H1 (cell line): ENCODE data around the gene DDX31. TPM values are rescaled to one million over a fixed set of nuclear protein-coding genes. Genes with fewer than 3 reads are reported as not detected.

Source experiments
- CTCF ChIA-PET: fragments of 300-600 bp; sonication (Branson Sonifier 250); formaldehyde crosslinking; loops from one replicate; lab custom pipeline; 2021; ENCODE audit not compliant: partially characterized antibody; lab: Charles Lee
- POLR2A ChIA-PET: fragments of 300-600 bp; sonication (Branson Sonifier 250); formaldehyde crosslinking; loops from one replicate; lab custom pipeline; 2021; ENCODE audit warnings: inconsistent platforms; ENCODE audit not compliant: partially characterized antibody; lab: Charles Lee
- DNase-seq, 2 experiments: peaks; one replicate each; pipeline versions ENCODE4 v3.0.0 to v3.0.0-alpha.2; 2010 to 2022; ENCODE audit warnings: low spot score in 2 of 2, low read depth in 1 of 2, mixed read lengths in 1 of 2
- FAIRE-seq: peaks from 2 replicates; lab custom pipeline; 2011; peaks lifted over from hg19 to GRCh38; lab: Jason Lieb, UNC
- H2AFZ ChIP-seq: 2 replicates; pipeline ENCODE4 v1.8.1; 2012; ENCODE audit warnings: low read length, inconsistent platforms
- H2AK5ac ChIP-seq: 2 replicates; pipeline ENCODE4 v1.6.1; 2013; ENCODE audit warnings: low read depth, low read length
- H2BK120ac ChIP-seq: replicated peaks from 2 replicates; pipeline ENCODE3; 2013; ENCODE audit warnings: low read depth, low read length, inconsistent platforms
- H2BK12ac ChIP-seq: 2 replicates; pipeline ENCODE4 v1.6.1; 2013; ENCODE audit warnings: low read depth, low read length
- H2BK15ac ChIP-seq: 2 replicates; pipeline ENCODE4 v1.6.1; 2013; ENCODE audit warnings: low read length
- H2BK20ac ChIP-seq: 2 replicates; pipeline ENCODE4 v1.6.1; 2013; ENCODE audit warnings: low read length
- H2BK5ac ChIP-seq: 2 replicates; pipeline ENCODE4 v1.6.1; 2013; ENCODE audit warnings: low read depth, low read length
- H3K14ac ChIP-seq: 2 replicates; pipeline ENCODE4 v1.6.1; 2013; ENCODE audit warnings: inconsistent platforms; ENCODE audit not compliant: insufficient read length
- H3K18ac ChIP-seq: 2 replicates; pipeline ENCODE4 v1.6.1; 2013; ENCODE audit warnings: low read length; ENCODE audit errors: extremely low read depth
- H3K23ac ChIP-seq: 2 replicates; pipeline ENCODE4 v1.6.1; 2013; ENCODE audit warnings: inconsistent platforms; ENCODE audit not compliant: insufficient read length
- H3K23me2 ChIP-seq: 2 replicates; pipeline ENCODE4 v1.6.1; 2013; ENCODE audit warnings: low read depth, low read length
- H3K27ac ChIP-seq: 2 replicates; pipeline ENCODE4 v1.6.1; 2011; ENCODE audit warnings: low read depth, low read length, inconsistent platforms
- H3K27me3 ChIP-seq, 4 experiments: replicated peaks in 1 of 4; 1 replicate in 1 of 4; 2 replicates in 3 of 4; pipeline versions ENCODE4 v1.6.1 to v1.8.1; 2011 to 2013; ENCODE audit warnings: low read length in 3 of 4, mild to moderate bottlenecking in 3 of 4, inconsistent platforms in 2 of 4, mixed read lengths in 2 of 4, moderate library complexity in 1 of 4; ENCODE audit not compliant: control insufficient read depth in 3 of 4, insufficient read depth in 3 of 4; ENCODE audit errors: extremely low read depth in 1 of 4
- H3K36me3 ChIP-seq, 4 experiments: 2 replicates each; pipeline versions ENCODE4 v1.6.1 to v1.8.1; 2011 to 2013; ENCODE audit warnings: mild to moderate bottlenecking in 4 of 4, low read length in 3 of 4, moderate library complexity in 2 of 4, control low read depth in 1 of 4, inconsistent platforms in 1 of 4; ENCODE audit not compliant: insufficient read depth in 4 of 4, control insufficient read depth in 2 of 4
- H3K4ac ChIP-seq: replicated peaks from 2 replicates; pipeline ENCODE3; 2013; ENCODE audit warnings: low read length, low read depth, mixed read lengths, inconsistent platforms; ENCODE audit not compliant: insufficient read length
- H3K4me1 ChIP-seq, 4 experiments: replicated peaks in 1 of 4; 1 replicate in 1 of 4; 2 replicates in 3 of 4; pipeline versions ENCODE4 v1.6.1 to v1.8.1; 2011 to 2013; ENCODE audit warnings: low read length in 3 of 4, inconsistent platforms in 2 of 4, mixed read lengths in 1 of 4; ENCODE audit not compliant: insufficient read depth in 4 of 4, control insufficient read depth in 3 of 4
- H3K4me2 ChIP-seq, 2 experiments: 2 replicates each; pipeline versions ENCODE4 v1.6.1 to v1.8.1; 2011 to 2013; ENCODE audit warnings: low read depth in 2 of 2, low read length in 2 of 2, control low read depth in 1 of 2, inconsistent platforms in 1 of 2, mild to moderate bottlenecking in 1 of 2; ENCODE audit not compliant: insufficient read depth in 1 of 2
- H3K4me3 ChIP-seq, 4 experiments: fragments of 200-600, 300-600 bp in 1 of 4; sonication (generic), shearing (Covaris generic), sonication (Bioruptor Twin) in 1 of 4; 2 replicates each; pipeline versions ENCODE4 v1.5.1 to v1.8.1; 2011 to 2016; ENCODE audit warnings: low read length in 4 of 4, low read depth in 3 of 4, control low read depth in 2 of 4, inconsistent platforms in 2 of 4, mild to moderate bottlenecking in 2 of 4, mixed read lengths in 1 of 4, moderate library complexity in 1 of 4; ENCODE audit not compliant: insufficient read depth in 2 of 4; ENCODE audit errors: extremely low read depth in 1 of 4
- H3K56ac ChIP-seq: replicated peaks from 2 replicates; pipeline ENCODE3; 2013; ENCODE audit warnings: low read depth, mild to moderate bottlenecking, mixed read lengths, low read length, inconsistent platforms; ENCODE audit not compliant: insufficient read length
- H3K79me1 ChIP-seq: 2 replicates; pipeline ENCODE4 v1.6.1; 2013; ENCODE audit warnings: low read depth, low read length, control low read depth
- H3K79me2 ChIP-seq, 2 experiments: 2 replicates each; pipeline versions ENCODE4 v1.6.1 to v1.8.1; 2012 to 2013; ENCODE audit warnings: low read length in 2 of 2, mild to moderate bottlenecking in 2 of 2, inconsistent platforms in 1 of 2; ENCODE audit not compliant: insufficient read depth in 2 of 2, control insufficient read depth in 1 of 2
- H3K9ac ChIP-seq, 4 experiments: replicated peaks in 1 of 4; 1 replicate in 1 of 4; 2 replicates in 3 of 4; pipeline versions ENCODE4 v1.6.1 to v1.8.1; 2011 to 2013; ENCODE audit warnings: low read depth in 3 of 4, low read length in 3 of 4, control low read depth in 2 of 4, mild to moderate bottlenecking in 2 of 4, moderate library complexity in 2 of 4, inconsistent platforms in 1 of 4; ENCODE audit errors: extremely low read depth in 1 of 4
- H3K9me3 ChIP-seq, 2 experiments: 2 replicates each; pipeline versions ENCODE4 v1.6.1 to v1.8.1; 2012 to 2013; ENCODE audit warnings: mild to moderate bottlenecking in 2 of 2, moderate library complexity in 2 of 2, control low read depth in 1 of 2, inconsistent platforms in 1 of 2, low read depth in 1 of 2, low read length in 1 of 2, mixed read lengths in 1 of 2; ENCODE audit not compliant: insufficient read depth in 2 of 2
- H4K20me1 ChIP-seq, 2 experiments: replicated peaks in 1 of 2; 2 replicates each; pipeline versions ENCODE3 to v1.8.1; 2011 to 2013; ENCODE audit warnings: inconsistent platforms in 2 of 2, low read length in 2 of 2, mild to moderate bottlenecking in 1 of 2; ENCODE audit not compliant: insufficient read depth in 2 of 2, control insufficient read depth in 1 of 2
- H4K5ac ChIP-seq: 2 replicates; pipeline ENCODE4 v1.6.1; 2013; ENCODE audit warnings: low read length, low read depth, mixed read lengths, inconsistent platforms; ENCODE audit not compliant: insufficient read length
- H4K8ac ChIP-seq: 2 replicates; pipeline ENCODE4 v1.8.0; 2013; ENCODE audit warnings: mild to moderate bottlenecking, moderate library complexity, low read length, inconsistent platforms; ENCODE audit not compliant: insufficient read depth; ENCODE audit errors: extremely low read depth
- H4K91ac ChIP-seq: replicated peaks from 2 replicates; pipeline ENCODE3; 2013; ENCODE audit warnings: low read length, mixed read lengths, inconsistent platforms; ENCODE audit not compliant: insufficient read length
- CBX8 ChIP-seq: fragments of 300-800, 300-1000 bp; sonication (generic); IDR thresholded peaks from 2 replicates; pipeline ENCODE4 v1.7.1; 2016; ENCODE audit warnings: low read depth, low read length, borderline replicate concordance
- CHD1 ChIP-seq: IDR thresholded peaks from 2 replicates; pipeline ENCODE4 v1.6.1; 2012; ENCODE audit warnings: low read depth, low read length, improper control_type of control experiment
- CREB1 ChIP-seq: IDR thresholded peaks from 2 replicates; pipeline ENCODE4 v1.6.1; 2012; ENCODE audit warnings: inconsistent platforms
- EP300 ChIP-seq, 2 experiments: IDR thresholded peaks; 1 replicate in 1 of 2; 2 replicates in 1 of 2; pipeline ENCODE4 v1.6.1; 2011 to 2012; ENCODE audit warnings: low read depth in 2 of 2, low read length in 2 of 2, mild to moderate bottlenecking in 2 of 2, borderline replicate concordance in 1 of 2, inconsistent platforms in 1 of 2, moderate library complexity in 1 of 2
- KDM5A ChIP-seq: fragments of 200-600 bp; IDR thresholded peaks from 2 replicates; pipeline ENCODE4 v1.7.1; 2012; ENCODE audit warnings: mild to moderate bottlenecking, low read length, inconsistent platforms, mixed read lengths
- NRF1 ChIP-seq: IDR thresholded peaks from 2 replicates; pipeline ENCODE4 v1.6.1; 2011; ENCODE audit warnings: mild to moderate bottlenecking, low read depth, low read length, improper control_type of control experiment
- PHF8 ChIP-seq: fragments of 200-600 bp; sonication (generic); conservative IDR thresholded peaks from 2 replicates; pipeline ENCODE4 v1.7.1; 2012; ENCODE audit warnings: low read depth, mild to moderate bottlenecking, inconsistent platforms, low read length, moderate library complexity
- POLR2A ChIP-seq, 2 experiments: IDR thresholded peaks; 1 replicate in 1 of 2; 2 replicates in 1 of 2; pipeline ENCODE4 v1.6.1; 2011; ENCODE audit warnings: low read depth in 2 of 2, low read length in 2 of 2, mild to moderate bottlenecking in 2 of 2; ENCODE audit errors: control extremely low read depth in 1 of 2
- RFX5 ChIP-seq: IDR thresholded peaks from 2 replicates; pipeline ENCODE4 v1.6.1; 2011; ENCODE audit warnings: low read depth, low read length, improper control_type of control experiment, borderline replicate concordance
- SIX5 ChIP-seq: IDR thresholded peaks from 2 replicates; pipeline ENCODE4 v1.6.1; 2011; ENCODE audit warnings: mild to moderate bottlenecking, low read depth, low read length
- TCF12 ChIP-seq: IDR thresholded peaks from 2 replicates; pipeline ENCODE4 v1.6.1; 2011; ENCODE audit warnings: low read depth, mild to moderate bottlenecking, low read length
- ZNF274 ChIP-seq: IDR thresholded peaks from 2 replicates; pipeline ENCODE4 v1.7.0; 2012; ENCODE audit warnings: low read length, borderline replicate concordance; ENCODE audit errors: extremely low read depth
- WGBS, 2 experiments: shearing (Covaris generic) in 1 of 2; methylation state at CpG; one replicate each; pipeline versions ENCODE4 v1.1.6 to v1.1.7; 2013 to 2015; ENCODE audit warnings: low lambda C conversion rate in 2 of 2, mixed read lengths in 2 of 2, inconsistent platforms in 1 of 2, low coverage in 1 of 2, missing lambda C conversion rate in 1 of 2; ENCODE audit not compliant: insufficient replicate concordance in 2 of 2, insufficient coverage in 1 of 2, insufficient read length in 1 of 2; ENCODE audit errors: extremely low coverage in 1 of 2, missing lambda C conversion rate in 1 of 2; 5-methylcytosine and 5-hydroxymethylcytosine counted together
- polyA plus RNA-seq, 7 experiments: library from polyadenylated mRNA; depleted of rRNA in 3 of 7; stranded (reverse) in 5 of 7; unstranded in 2 of 7; fragments of >200 nt in 5 of 7; fragments of 200-250 nt in 2 of 7; gene quantifications; 1 replicate in 5 of 7; 2 replicates in 1 of 7; 4 replicates in 1 of 7; pipeline versions ENCODE4 v1.2.1 to v1.2.3, GENCODE V29; 2011 to 2013; ENCODE audit warnings: missing spikeins in 2 of 7, mixed read lengths in 2 of 7
- total RNA-seq: library from RNA; stranded (reverse); fragmentation: NEBNext Ultra II Directional; extraction: Animal tissue kit (Norgen Biotek cat#: 25700); gene quantifications from 2 replicates; pipeline ENCODE4 v1.2.1, GENCODE V29; 2021

Gene DDX31
- total and polyA plus RNA-seq, 2 of the 8 experiments (the other 6 are each of a cell fraction or from before 2014, with no cell fraction given) = 9.5 to 23.7 TPM

DNA sequence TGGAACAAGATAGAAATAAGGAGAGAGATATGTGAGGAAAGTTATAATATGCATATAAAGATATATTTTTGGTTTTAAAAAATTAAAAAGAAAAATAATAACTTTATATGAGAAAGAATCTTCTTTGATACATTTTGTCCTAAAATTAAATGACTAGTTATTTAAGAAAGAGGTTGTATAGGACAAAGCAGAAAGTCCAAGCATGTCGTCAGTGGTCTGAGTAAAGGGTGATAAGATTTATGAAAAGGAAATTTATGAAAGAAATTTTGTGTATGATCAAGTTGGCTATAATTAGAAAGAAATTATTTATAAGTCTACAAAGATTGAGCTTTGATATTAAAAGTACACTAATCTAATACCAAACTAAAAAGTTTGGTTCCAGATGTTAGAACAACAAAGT is 32.5 kb upstream of the DDX31 start:
- H2AFZ ChIP-seq = no peak overlapping the region
- H3K56ac ChIP-seq = no peak overlapping the region
- no peaks in the 10 kb centered on the region for H3K23me2 ChIP-seq
- no peaks in the 10 kb centered on the region for H3K36me3 ChIP-seq
- H3K27me3 ChIP-seq = no peaks in the 10 kb centered on the region
- no peak overlapping the region for H3K4me3 ChIP-seq
- H2BK120ac ChIP-seq = no peak overlapping the region
- DNase-seq (no peak), FAIRE-seq (no peak)
- no peak overlapping the region for H2BK12ac ChIP-seq
- no peak overlapping the region for H2BK20ac ChIP-seq
- no peak overlapping the region for H3K14ac ChIP-seq
- H4K91ac ChIP-seq = no peak overlapping the region
- H3K79me2 ChIP-seq = no peaks in the 10 kb centered on the region
- 69% methylated on average over 1 of the region's 1 CpG; no CpG with 5 or more reads in 1 of the 2 experiments for WGBS, 2 experiments
- H4K8ac ChIP-seq = no peak overlapping the region
- no peak overlapping the region for H3K23ac ChIP-seq
- no peak overlapping the region for H3K27ac ChIP-seq
- H3K4me2 ChIP-seq = no peak overlapping the region
- H2BK5ac ChIP-seq = no peak overlapping the region
- no peak overlapping the region for H4K5ac ChIP-seq
- ChIA-PET CTCF (no interaction called here), POLR2A (no interaction called here)
- no peak overlapping the region for H2AK5ac ChIP-seq
- H2BK15ac ChIP-seq = no peak overlapping the region
- H4K20me1 ChIP-seq = no peaks in the 10 kb centered on the region
- no peak overlapping the region for H3K18ac ChIP-seq
- peaks cover 18 to 34% of the 10 kb centered on the region in 2 experiments for H3K9me3 ChIP-seq
- H3K4ac ChIP-seq = no peak overlapping the region
- no peaks in the 10 kb centered on the region for H3K4me1 ChIP-seq
- H3K9ac ChIP-seq = no peak overlapping the region
- H3K79me1 ChIP-seq = no peaks in the 10 kb centered on the region
- no peak for TF ChIP-seq ZNF274
- no peak for TF ChIP-seq TCF12
- TF ChIP-seq POLR2A (IDR thresholded peaks at IDR 0.05; ENCODE audit: control extremely low read depth in 1 of 2, low read depth in 2 of 2, low read length in 2 of 2) = no peak
- TF ChIP-seq PHF8 = no peak
- no peak for TF ChIP-seq NRF1
- TF ChIP-seq RFX5 = no peak
- no peak for TF ChIP-seq CREB1
- TF ChIP-seq CHD1 = no peak
- no peak for TF ChIP-seq SIX5
- TF ChIP-seq EP300 (IDR thresholded peaks at IDR 0.05; ENCODE audit: borderline replicate concordance in 1 of 2, low read depth in 2 of 2, low read length in 2 of 2) = no peak
- TF ChIP-seq CBX8 = no peak
- no peak for TF ChIP-seq KDM5A
